HEK293 (cell line): ENCODE data around the gene LRRC37A3.

Source experiments
- CTCF ChIA-PET: fragments of 350-600 bp; formaldehyde crosslinking; extraction: SDS; loops from one replicate; lab custom pipeline; 2021; ENCODE audit warnings: antibody characterized with exemption; lab: Yijun Ruan, JAX
- POLR2A ChIA-PET: fragments of 300-600 bp; formaldehyde crosslinking; extraction: SDS; loops from one replicate; lab custom pipeline; 2020; ENCODE audit warnings: antibody characterized with exemption, inconsistent platforms; lab: Yijun Ruan, JAX
- H3K27ac ChIP-seq: fragments of 200-500 bp; sonication (Bioruptor generic); 2 replicates; pipeline ENCODE4 v1.5.1; 2014; ENCODE audit warnings: low read depth, low read length, control low read depth, inconsistent platforms; ENCODE audit errors: extremely low read depth
- H3K36me3 ChIP-seq, 2 experiments: fragments of 200-500 bp in 1 of 2; sonication (Bioruptor generic) in 1 of 2; 1 replicate in 1 of 2; 2 replicates in 1 of 2; pipeline ENCODE4 v1.5.1; 2014 to 2017; ENCODE audit warnings: inconsistent platforms in 2 of 2, low read length in 2 of 2; ENCODE audit not compliant: control insufficient read depth in 2 of 2, insufficient read depth in 1 of 2
- H3K4me1 ChIP-seq: fragments of 200-500 bp; sonication (Bioruptor generic); 2 replicates; pipeline ENCODE4 v1.5.1; 2014; ENCODE audit warnings: mild to moderate bottlenecking, low read length, inconsistent platforms; ENCODE audit not compliant: control insufficient read depth, insufficient read depth
- H3K4me3 ChIP-seq: 2 replicates; pipeline ENCODE4 v1.5.1; 2011; ENCODE audit warnings: low read depth, mild to moderate bottlenecking, control low read depth, low read length, moderate library complexity
- H3K9me3 ChIP-seq: fragments of 200-500 bp; sonication (Bioruptor generic); 2 replicates; pipeline ENCODE4 v1.5.1; 2014; ENCODE audit warnings: low read depth, low read length, inconsistent platforms; ENCODE audit not compliant: control insufficient read depth, insufficient read depth
- AEBP2 ChIP-seq: fragments of 450-650 bp; formaldehyde crosslinking; IDR thresholded peaks from 2 replicates; pipeline ENCODE4 v1.5.1; 2016; ENCODE audit warnings: missing biosample characterization, missing genetic modification characterization, borderline replicate concordance
- BCL11A ChIP-seq: fragments of 450-650 bp; formaldehyde crosslinking; IDR thresholded peaks from 2 replicates; pipeline ENCODE4 v1.5.1; 2016; ENCODE audit warnings: low read depth, missing biosample characterization, missing genetic modification characterization
- KLF1 ChIP-seq: fragments of 450-650 bp; formaldehyde crosslinking; IDR thresholded peaks from 2 replicates; pipeline ENCODE4 v1.5.1; 2016; ENCODE audit warnings: missing biosample characterization, missing genetic modification characterization
- SALL2 ChIP-seq: fragments of 450-650 bp; formaldehyde crosslinking; IDR thresholded peaks from 2 replicates; pipeline ENCODE4 v1.5.0; 2017; ENCODE audit warnings: missing biosample characterization, mild to moderate bottlenecking, missing genetic modification characterization, borderline replicate concordance
- SP2 ChIP-seq: fragments of 450-650 bp; formaldehyde crosslinking; IDR thresholded peaks from 2 replicates; pipeline ENCODE4 v1.5.1; 2016; ENCODE audit warnings: missing biosample characterization, missing genetic modification characterization
- SP3 ChIP-seq: fragments of 450-650 bp; formaldehyde crosslinking; IDR thresholded peaks from 2 replicates; pipeline ENCODE4 v1.5.1; 2016; ENCODE audit warnings: missing biosample characterization, missing genetic modification characterization
- YY1 ChIP-seq: fragments of 450-650 bp; formaldehyde crosslinking; IDR thresholded peaks from 2 replicates; pipeline ENCODE4 v1.5.1; 2018; ENCODE audit warnings: missing biosample characterization, missing genetic modification characterization
- ZBTB21 ChIP-seq: fragments of 450-650 bp; formaldehyde crosslinking; IDR thresholded peaks from 2 replicates; pipeline ENCODE4 v1.5.1; 2017; ENCODE audit warnings: missing biosample characterization, missing genetic modification characterization
- ZBTB26 ChIP-seq: fragments of 450-650 bp; formaldehyde crosslinking; optimal IDR thresholded peaks from 2 replicates; pipeline ENCODE3; 2016; ENCODE audit warnings: missing biosample characterization, mild to moderate bottlenecking, missing genetic modification characterization
- ZBTB49 ChIP-seq: fragments of 450-650 bp; formaldehyde crosslinking; IDR thresholded peaks from 2 replicates; pipeline ENCODE4 v1.5.1; 2016; ENCODE audit warnings: missing biosample characterization, missing genetic modification characterization, low read depth
- ZNF10 ChIP-seq: fragments of 450-650 bp; formaldehyde crosslinking; IDR thresholded peaks from 2 replicates; pipeline ENCODE4 v1.5.1; 2017; ENCODE audit warnings: missing biosample characterization, missing genetic modification characterization
- ZNF133 ChIP-seq: fragments of 450-650 bp; formaldehyde crosslinking; IDR thresholded peaks from 2 replicates; pipeline ENCODE4 v1.5.1; 2016; ENCODE audit warnings: missing biosample characterization, missing genetic modification characterization
- ZNF223 ChIP-seq: fragments of 450-650 bp; formaldehyde crosslinking; IDR thresholded peaks from 2 replicates; pipeline ENCODE4 v1.5.1; 2016; ENCODE audit warnings: missing biosample characterization, missing genetic modification characterization
- ZNF350 ChIP-seq: fragments of 450-650 bp; formaldehyde crosslinking; IDR thresholded peaks from 2 replicates; pipeline ENCODE4 v1.5.0; 2017; ENCODE audit warnings: missing biosample characterization, mild to moderate bottlenecking, missing genetic modification characterization
- ZNF394 ChIP-seq: fragments of 450-650 bp; formaldehyde crosslinking; IDR thresholded peaks from 2 replicates; pipeline ENCODE4 v1.5.1; 2016; ENCODE audit warnings: missing biosample characterization, missing genetic modification characterization, mild to moderate bottlenecking, moderate library complexity, borderline replicate concordance
- ZNF433 ChIP-seq: fragments of 450-650 bp; formaldehyde crosslinking; IDR thresholded peaks from 2 replicates; pipeline ENCODE4 v1.5.1; 2016; ENCODE audit warnings: missing biosample characterization, missing genetic modification characterization, low read depth
- ZNF621 ChIP-seq: fragments of 450-650 bp; formaldehyde crosslinking; IDR thresholded peaks from 2 replicates; pipeline ENCODE4 v1.5.1; 2017; ENCODE audit warnings: missing biosample characterization, missing genetic modification characterization
- ZNF654 ChIP-seq: fragments of 450-650 bp; formaldehyde crosslinking; IDR thresholded peaks from 2 replicates; pipeline ENCODE4 v1.5.1; 2016; ENCODE audit warnings: low read depth, missing biosample characterization, missing genetic modification characterization
- ZNF664 ChIP-seq: fragments of 450-650 bp; formaldehyde crosslinking; IDR thresholded peaks from 2 replicates; pipeline ENCODE4 v1.5.1; 2016; ENCODE audit warnings: missing biosample characterization, missing genetic modification characterization

Gene LRRC37A3

GRCh38 chr17:64951877-64952276 lies 32.6 kb upstream of the LRRC37A3 start:
- ChIA-PET POLR2A (no interaction called here), CTCF (no interaction called here)
- H3K4me3 ChIP-seq: no peak overlapping the region
- H3K36me3 ChIP-seq: peaks cover 3 to 4% of the 10 kb centered on the region in 2 experiments; a peak in 1 of 3 replicates
- no peaks in the 10 kb centered on the region for H3K9me3 ChIP-seq
- TF ChIP-seq ZNF394: no peak
- no peak for TF ChIP-seq SP3 (tag by site-specific recombination)
- TF ChIP-seq YY1 (tag by site-specific recombination): no peak
- TF ChIP-seq ZBTB26: no peak
- no peak for TF ChIP-seq ZNF223 (tag by site-specific recombination)
- no peak for TF ChIP-seq AEBP2 (tag by site-specific recombination)
- TF ChIP-seq SP2 (tag by site-specific recombination): no peak
- TF ChIP-seq BCL11A (tag by site-specific recombination): no peak
- TF ChIP-seq ZNF433: no peak
- TF ChIP-seq ZNF10 (tag by site-specific recombination): no peak
- H3K4me1 ChIP-seq: no peaks in the 10 kb centered on the region
- no peak overlapping the region for H3K27ac ChIP-seq

GRCh38 chr17:64950871-64951270 lies 31.6 kb upstream of the LRRC37A3 start:
- TF ChIP-seq KLF1 (tag by site-specific recombination): no peak
- TF ChIP-seq ZNF433: no peak
- no peak for TF ChIP-seq ZNF664 (tag by site-specific recombination)
- no peak for TF ChIP-seq ZNF654
- TF ChIP-seq SALL2 (tag by site-specific recombination): no peak
- no peak for TF ChIP-seq ZNF621 (tag by site-specific recombination)
- TF ChIP-seq ZBTB49 (tag by site-specific recombination): no peak
- no peak for TF ChIP-seq ZNF133 (tag by site-specific recombination)
- CTCF ChIA-PET: no interaction called here
- no peaks in the 10 kb centered on the region for H3K4me1 ChIP-seq

GRCh38 chr17:64947152-64947551 lies 27.9 kb upstream of the LRRC37A3 start:
- no peaks in the 10 kb centered on the region; a peak in 1 of 3 replicates for H3K36me3 ChIP-seq
- POLR2A ChIA-PET: no interaction called here
- H3K9me3 ChIP-seq: no peaks in the 10 kb centered on the region
- CTCF ChIA-PET: no interaction called here
- H3K4me3 ChIP-seq: no peak overlapping the region
- H3K4me1 ChIP-seq: no peaks in the 10 kb centered on the region
- no peak overlapping the region for H3K27ac ChIP-seq
- TF ChIP-seq ZBTB21 (tag by site-specific recombination): no peak
- no peak for TF ChIP-seq ZNF350 (tag by site-specific recombination)

More at GRCh38 chr17:64950871-64951270, 31.6 kb upstream of the LRRC37A3 start:
- no peak overlapping the region for H3K4me3 ChIP-seq
- no peak overlapping the region for H3K27ac ChIP-seq
- POLR2A ChIA-PET: no interaction called here
- H3K36me3 ChIP-seq: peaks cover 3 to 4% of the 10 kb centered on the region in 2 experiments; a peak in 1 of 3 replicates
- H3K9me3 ChIP-seq: no peaks in the 10 kb centered on the region
